Measurements from ENCODE around the gene SIGLEC11.
"Not testable (repeated sequence)": the region's sequence is repeated elsewhere in the genome, so short reads cannot be mapped to it uniquely, and the experiment has no call there.

SIGLEC11 gene, protein sequence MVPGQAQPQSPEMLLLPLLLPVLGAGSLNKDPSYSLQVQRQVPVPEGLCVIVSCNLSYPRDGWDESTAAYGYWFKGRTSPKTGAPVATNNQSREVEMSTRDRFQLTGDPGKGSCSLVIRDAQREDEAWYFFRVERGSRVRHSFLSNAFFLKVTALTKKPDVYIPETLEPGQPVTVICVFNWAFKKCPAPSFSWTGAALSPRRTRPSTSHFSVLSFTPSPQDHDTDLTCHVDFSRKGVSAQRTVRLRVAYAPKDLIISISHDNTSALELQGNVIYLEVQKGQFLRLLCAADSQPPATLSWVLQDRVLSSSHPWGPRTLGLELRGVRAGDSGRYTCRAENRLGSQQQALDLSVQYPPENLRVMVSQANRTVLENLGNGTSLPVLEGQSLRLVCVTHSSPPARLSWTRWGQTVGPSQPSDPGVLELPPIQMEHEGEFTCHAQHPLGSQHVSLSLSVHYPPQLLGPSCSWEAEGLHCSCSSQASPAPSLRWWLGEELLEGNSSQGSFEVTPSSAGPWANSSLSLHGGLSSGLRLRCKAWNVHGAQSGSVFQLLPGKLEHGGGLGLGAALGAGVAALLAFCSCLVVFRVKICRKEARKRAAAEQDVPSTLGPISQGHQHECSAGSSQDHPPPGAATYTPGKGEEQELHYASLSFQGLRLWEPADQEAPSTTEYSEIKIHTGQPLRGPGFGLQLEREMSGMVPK

GRCh38 chr19:49960980-49961379 lies at the start of gene SIGLEC11:
TSS of gene SIGLEC11 (minus strand) at chr19:49961172. CDS start at chr19:49961081, 91 bp downstream.
- not testable (repeated sequence) for TF ChIP-seq GATA3, GATA2 (IDR thresholded peaks at IDR 0.05; ENCODE audit: low read depth, low read length)

GRCh38 chr19:50008532-50008931 lies 47.6 kb upstream of the SIGLEC11 start:
- TF ChIP-seq GATA3 (IDR thresholded peaks at IDR 0.05; ENCODE audit: low read depth, low read length): no peak
- no peak for TF ChIP-seq GATA2 (IDR thresholded peaks at IDR 0.05; ENCODE audit: low read depth, low read length)

- TF ChIP-seq GATA3 (IDR thresholded peaks at IDR 0.05; ENCODE audit: low read depth, low read length) (no peak), GATA2 (IDR thresholded peaks at IDR 0.05; ENCODE audit: low read depth, low read length) (no peak)
Measured at GRCh38 chr19:50007947-50008346, 47.0 kb upstream of the SIGLEC11 start.

DNA sequence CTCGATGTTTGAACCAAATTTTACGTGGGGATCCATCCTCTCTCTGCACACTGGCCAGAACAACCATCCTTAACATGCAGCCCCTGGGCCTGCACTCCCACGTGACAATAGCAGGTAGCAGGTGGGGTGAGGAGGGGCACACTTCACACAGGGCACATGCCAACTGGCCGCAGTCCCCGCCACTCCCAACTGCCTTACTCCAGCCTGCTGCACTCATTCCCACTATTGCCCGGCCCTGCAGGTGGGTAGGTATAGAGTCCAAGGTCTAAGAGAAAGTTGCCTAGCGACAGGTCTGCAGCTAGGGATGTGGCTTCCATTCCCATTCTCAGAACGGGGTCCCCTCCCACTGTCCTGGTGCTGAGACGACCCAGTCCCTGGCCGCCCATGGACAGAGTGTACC lies 46.2 kb upstream of the SIGLEC11 start:
- no peak for TF ChIP-seq GATA2 (IDR thresholded peaks at IDR 0.05; ENCODE audit: low read depth, low read length)
- no peak for TF ChIP-seq GATA3 (IDR thresholded peaks at IDR 0.05; ENCODE audit: low read depth, low read length)

DNA sequence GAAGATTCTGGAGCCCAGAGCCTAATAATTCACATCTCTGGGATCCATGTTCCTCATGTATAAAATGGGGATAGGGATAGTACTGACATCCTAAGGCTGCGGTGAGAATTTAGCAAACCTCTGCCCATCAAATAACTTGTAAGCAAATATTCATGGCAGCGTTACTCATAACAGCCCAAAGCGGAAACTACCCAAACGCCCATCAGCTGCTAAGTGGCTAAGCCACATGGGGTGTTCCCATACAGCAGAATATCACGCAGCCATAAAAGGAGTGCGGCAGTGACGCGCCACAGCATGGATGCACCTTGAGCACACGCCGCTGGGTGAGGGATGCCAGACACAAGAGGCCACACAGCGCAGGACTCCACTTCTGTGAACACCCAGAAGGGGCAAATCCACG lies 44.5 kb upstream of the SIGLEC11 start:
- TF ChIP-seq GATA3 (IDR thresholded peaks at IDR 0.05; ENCODE audit: low read depth, low read length) (no peak), GATA2 (IDR thresholded peaks at IDR 0.05; ENCODE audit: low read depth, low read length) (no peak)

GRCh38 chr19:50003810-50004419 lies 42.9 kb upstream of the SIGLEC11 start:
- TF ChIP-seq GATA2 (IDR thresholded peaks at IDR 0.05; ENCODE audit: low read depth, low read length): no peak
- TF ChIP-seq GATA3 (IDR thresholded peaks at IDR 0.05; ENCODE audit: low read depth, low read length): no peak

GRCh38 chr19:50003254-50003788 lies 42.3 kb upstream of the SIGLEC11 start:
- TF ChIP-seq GATA3 (IDR thresholded peaks at IDR 0.05; ENCODE audit: low read depth, low read length) (no peak), GATA2 (IDR thresholded peaks at IDR 0.05; ENCODE audit: low read depth, low read length) (no peak)

DNA sequence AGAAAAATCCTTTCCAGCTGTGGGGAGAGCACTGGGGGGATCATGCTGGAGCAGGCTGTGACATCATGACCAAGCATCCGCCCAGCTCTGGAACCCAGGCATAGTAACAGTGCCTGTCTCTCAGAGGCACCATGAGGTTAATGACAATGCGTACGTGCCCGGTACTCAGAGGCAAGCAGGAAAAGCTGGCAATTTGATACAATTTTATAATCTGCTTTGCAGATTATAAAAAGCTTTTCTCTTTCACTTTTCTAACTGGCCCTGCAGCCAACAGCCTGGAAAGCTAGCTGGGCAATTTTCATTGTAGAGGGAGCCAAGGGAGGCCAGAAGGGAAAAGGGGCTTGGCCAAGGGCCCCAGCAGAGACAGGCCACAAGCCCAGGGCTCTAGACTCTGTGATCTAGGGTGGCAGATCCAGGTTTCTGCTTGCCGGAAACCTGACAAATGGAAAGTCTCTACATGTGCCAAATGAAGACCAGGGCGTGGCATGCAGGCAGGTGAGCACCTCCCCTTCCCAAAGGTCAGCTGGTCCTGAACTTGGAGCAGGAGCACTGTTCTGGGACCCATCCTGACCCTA lies 41.5 kb upstream of the SIGLEC11 start:
- TF ChIP-seq GATA3 (IDR thresholded peaks at IDR 0.05; ENCODE audit: low read depth, low read length) (no peak), GATA2 (IDR thresholded peaks at IDR 0.05; ENCODE audit: low read depth, low read length) (no peak)

- TF ChIP-seq GATA2 (IDR thresholded peaks at IDR 0.05; ENCODE audit: low read depth, low read length) (no peak), GATA3 (IDR thresholded peaks at IDR 0.05; ENCODE audit: low read depth, low read length) (no peak)
Measured at GRCh38 chr19:50001775-50002174, 40.8 kb upstream of the SIGLEC11 start.

GRCh38 chr19:50000841-50001557 lies 40.0 kb upstream of the SIGLEC11 start:
- no peak for TF ChIP-seq GATA3 (IDR thresholded peaks at IDR 0.05; ENCODE audit: low read depth, low read length)
- no peak for TF ChIP-seq GATA2 (IDR thresholded peaks at IDR 0.05; ENCODE audit: low read depth, low read length)

- TF ChIP-seq GATA3 (IDR thresholded peaks at IDR 0.05; ENCODE audit: low read depth, low read length): no peak
Measured at GRCh38 chr19:50000038-50000840, 39.3 kb upstream of the SIGLEC11 start.

DNA sequence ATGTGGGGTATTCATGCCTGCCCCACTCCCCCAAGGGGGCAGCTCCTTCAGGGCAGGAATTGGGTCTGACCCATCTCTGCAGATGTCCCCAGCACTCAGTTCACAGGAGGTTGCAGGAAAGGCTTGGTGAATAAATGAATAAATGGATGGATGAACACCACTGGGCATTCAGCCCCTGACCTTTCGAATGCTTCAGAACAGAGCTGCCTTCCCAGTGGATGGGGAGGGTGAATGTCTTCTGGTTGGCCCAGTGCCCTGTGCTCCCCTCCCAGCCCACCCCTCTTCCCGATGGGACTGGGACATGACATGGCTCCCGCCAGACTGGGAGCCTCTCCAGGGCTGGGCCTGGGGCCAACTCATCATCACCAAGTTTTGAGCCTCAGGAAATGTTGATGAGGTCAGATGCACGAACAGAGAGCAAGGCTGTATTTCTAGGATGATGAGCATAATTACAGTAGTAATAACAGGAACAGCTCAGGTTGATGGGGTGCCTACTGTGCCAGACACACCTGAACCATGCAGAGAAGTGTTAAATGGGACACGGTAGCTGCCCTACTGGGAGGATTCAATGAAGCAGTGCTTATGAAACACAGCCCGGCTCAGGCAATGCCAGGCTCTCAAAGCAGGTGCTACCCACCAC lies 38.5 kb upstream of the SIGLEC11 start:
- TF ChIP-seq GATA2 (IDR thresholded peaks at IDR 0.05; ENCODE audit: low read depth, low read length) (no peak), GATA3 (IDR thresholded peaks at IDR 0.05; ENCODE audit: low read depth, low read length) (no peak)
